Trophoblast cell (in vitro differentiated cells and primary cell): Measurements from ENCODE around the gene TRPV6.
A peak's percentile ranks its signal among the peaks of the same experiment; 100 is the strongest.

Source experiments
- DNase-seq, 2 donors: peaks; one replicate each; pipeline ENCODE4 v3.0.0-alpha.2; 2016
- H2AFZ ChIP-seq: 2 replicates; pipeline ENCODE4 v1.6.1; 2013; ENCODE audit warnings: low read length, moderate library complexity, mild to moderate bottlenecking; ENCODE audit not compliant: insufficient read depth, poor library complexity
- H2AK5ac ChIP-seq: 2 replicates; pipeline ENCODE4 v1.6.1; 2013; ENCODE audit warnings: mild to moderate bottlenecking, low read length
- H2BK120ac ChIP-seq: 2 replicates; pipeline ENCODE4 v1.6.1; 2013; ENCODE audit warnings: low read length, mild to moderate bottlenecking, moderate library complexity; ENCODE audit not compliant: insufficient read depth, poor library complexity
- H2BK12ac ChIP-seq: 2 replicates; pipeline ENCODE4 v1.6.1; 2013; ENCODE audit warnings: mild to moderate bottlenecking, low read length, moderate library complexity
- H2BK5ac ChIP-seq: 2 replicates; pipeline ENCODE4 v1.6.1; 2013; ENCODE audit warnings: low read length, low read depth, moderate library complexity, mild to moderate bottlenecking; ENCODE audit not compliant: poor library complexity
- H3K14ac ChIP-seq: 2 replicates; pipeline ENCODE4 v1.6.1; 2013; ENCODE audit warnings: mild to moderate bottlenecking, low read length
- H3K18ac ChIP-seq: 2 replicates; pipeline ENCODE4 v1.6.1; 2013; ENCODE audit warnings: mild to moderate bottlenecking, low read length
- H3K23ac ChIP-seq: 2 replicates; pipeline ENCODE4 v1.6.1; 2013; ENCODE audit warnings: low read length
- H3K27ac ChIP-seq: 2 replicates; pipeline ENCODE4 v1.5.1; 2013; ENCODE audit warnings: low read depth, mild to moderate bottlenecking, inconsistent platforms, low read length, moderate library complexity
- H3K27me3 ChIP-seq: 2 replicates; pipeline ENCODE4 v1.6.1; 2013; ENCODE audit warnings: inconsistent platforms, mild to moderate bottlenecking, low read length, moderate library complexity; ENCODE audit not compliant: insufficient read depth
- H3K36me3 ChIP-seq, 2 experiments: 1 replicate in 1 of 2; 2 replicates in 1 of 2; pipeline ENCODE4 v1.6.1; 2013; ENCODE audit warnings: low read length in 2 of 2, mild to moderate bottlenecking in 2 of 2, moderate library complexity in 1 of 2; ENCODE audit not compliant: insufficient read depth in 2 of 2, control insufficient read depth in 1 of 2
- H3K4ac ChIP-seq: 2 replicates; pipeline ENCODE4 v1.6.1; 2013; ENCODE audit warnings: low read depth, mild to moderate bottlenecking, low read length, moderate library complexity
- H3K4me1 ChIP-seq, 2 experiments: 1 replicate in 1 of 2; 2 replicates in 1 of 2; pipeline ENCODE4 v1.6.1; 2013; ENCODE audit warnings: low read length in 2 of 2, mild to moderate bottlenecking in 2 of 2, moderate library complexity in 1 of 2; ENCODE audit not compliant: insufficient read depth in 2 of 2, control insufficient read depth in 1 of 2
- H3K4me2 ChIP-seq: 2 replicates; pipeline ENCODE4 v1.6.1; 2013; ENCODE audit warnings: inconsistent platforms, mild to moderate bottlenecking, low read length, moderate library complexity
- H3K4me3 ChIP-seq: 2 replicates; pipeline ENCODE4 v1.5.1; 2013; ENCODE audit warnings: mild to moderate bottlenecking, low read depth, low read length, inconsistent platforms
- H3K79me1 ChIP-seq: one replicate; pipeline ENCODE4 v1.6.1; 2013; ENCODE audit warnings: low read length
- H3K79me2 ChIP-seq: 2 replicates; pipeline ENCODE4 v1.6.1; 2013; ENCODE audit warnings: low read length, mild to moderate bottlenecking; ENCODE audit not compliant: control insufficient read depth, insufficient read depth, poor library complexity
- H3K9ac ChIP-seq: 2 replicates; pipeline ENCODE4 v1.6.1; 2013; ENCODE audit warnings: mild to moderate bottlenecking, low read length
- H3K9me3 ChIP-seq: 2 replicates; pipeline ENCODE4 v1.6.1; 2013; ENCODE audit warnings: low read depth, mild to moderate bottlenecking, control low read depth, inconsistent platforms, low read length; ENCODE audit not compliant: insufficient read depth
- H4K12ac ChIP-seq: 2 replicates; pipeline ENCODE4 v1.6.1; 2013; ENCODE audit warnings: low read depth, mild to moderate bottlenecking, low read length, moderate library complexity
- H4K8ac ChIP-seq: 2 replicates; pipeline ENCODE4 v1.6.1; 2013; ENCODE audit warnings: low read depth, mild to moderate bottlenecking, low read length, moderate library complexity
- H4K91ac ChIP-seq: one replicate; pipeline ENCODE4 v1.6.1; 2013; ENCODE audit warnings: low read depth, mild to moderate bottlenecking, low read length, moderate library complexity
- WGBS: extraction: QIAGEN DNeasy Blood & Tissue Kit; methylation state at CpG from one replicate; pipeline ENCODE4 v1.1.7; 2013; ENCODE audit warnings: missing lambda C conversion rate; ENCODE audit not compliant: insufficient read length, insufficient coverage; ENCODE audit errors: extremely low coverage; 5-methylcytosine and 5-hydroxymethylcytosine counted together

The TRPV6 gene

DNA sequence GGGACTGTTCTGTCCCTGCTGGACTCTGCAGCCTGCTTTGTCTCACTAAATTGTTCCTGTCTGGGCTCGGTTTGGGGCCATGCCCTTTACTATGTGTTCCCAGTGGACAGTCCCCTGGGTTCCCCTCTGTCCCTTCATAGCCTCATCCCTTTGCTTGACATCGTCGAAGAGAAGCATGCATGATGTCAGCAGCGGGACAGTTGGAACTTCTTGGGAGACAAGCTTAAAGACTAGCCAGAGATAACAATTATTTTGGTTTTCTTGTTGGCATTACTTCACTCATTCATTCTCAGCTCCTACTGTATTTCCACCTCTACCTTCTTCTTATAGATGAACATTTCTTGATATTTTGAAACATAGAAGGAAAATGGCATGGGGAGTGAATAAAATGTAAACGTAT, 27.9 kb downstream of the TRPV6 start:
- no peak overlapping the region for H2AFZ ChIP-seq
- no peak overlapping the region for H3K9ac ChIP-seq
- no peak for DNase-seq
- no peak overlapping the region for H3K23ac ChIP-seq
- no peak overlapping the region for H2BK12ac ChIP-seq
- H4K12ac ChIP-seq = no peak overlapping the region
- H3K18ac ChIP-seq = no peak overlapping the region
- H3K4me1 ChIP-seq = peaks cover 4 to 23% of the 10 kb centered on the region in 2 experiments
- H3K27me3 ChIP-seq = no peaks in the 10 kb centered on the region
- H3K36me3 ChIP-seq = peaks cover 0 to 2% of the 10 kb centered on the region in 2 experiments
- H3K9me3 ChIP-seq = peaks cover 2% of the 10 kb centered on the region
- H3K4me2 ChIP-seq = no peak overlapping the region
- H3K79me1 ChIP-seq = peaks cover 10% of the 10 kb centered on the region
- no peak overlapping the region for H3K4me3 ChIP-seq
- H2BK120ac ChIP-seq = no peak overlapping the region
- H3K27ac ChIP-seq = peak overlapping the region; percentile 4
- WGBS = no CpG with 5 or more reads among the region's 5 CpGs
- H3K79me2 ChIP-seq = peaks cover 7% of the 10 kb centered on the region
- no peak overlapping the region for H2AK5ac ChIP-seq
- no peak overlapping the region for H4K91ac ChIP-seq
- no peak overlapping the region for H4K8ac ChIP-seq
- no peak overlapping the region for H3K14ac ChIP-seq
- H3K4ac ChIP-seq = no peak overlapping the region
- H2BK5ac ChIP-seq = no peak overlapping the region

DNA sequence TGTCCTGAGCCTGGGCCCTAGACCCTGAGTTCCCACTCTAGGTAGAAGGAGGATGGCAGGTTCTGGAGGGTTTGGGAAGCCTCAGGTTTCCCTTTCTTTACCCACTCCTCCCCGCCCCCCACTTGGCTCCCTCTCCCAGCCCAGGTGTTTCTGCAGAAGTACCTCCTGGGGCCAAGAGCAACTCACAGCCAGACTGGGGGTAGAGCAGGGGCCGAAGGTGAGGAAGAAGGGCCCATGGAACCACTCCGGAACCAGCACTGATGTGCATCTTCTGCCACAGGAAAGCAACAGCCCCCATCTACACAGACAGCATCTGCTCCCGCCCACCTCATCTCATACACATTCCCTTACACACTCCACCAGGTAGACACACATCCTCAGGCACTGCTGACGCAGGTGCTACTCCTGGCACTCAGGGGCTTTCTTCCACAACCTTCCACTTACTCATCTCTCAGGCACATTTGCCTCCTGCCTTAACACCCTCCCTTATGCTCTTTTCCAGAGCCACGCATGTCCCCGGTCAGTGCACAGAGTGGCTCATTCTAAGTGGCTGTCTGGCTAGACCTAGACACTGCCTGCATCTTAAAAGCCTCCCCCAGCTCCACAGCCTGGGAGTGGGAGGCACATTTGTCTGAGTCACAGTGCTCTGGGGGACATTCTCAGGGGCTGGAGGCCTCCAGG, 28.8 kb downstream of the TRPV6 start:
- no peak for DNase-seq
- no peak overlapping the region for H3K4me3 ChIP-seq
- H3K23ac ChIP-seq = no peak overlapping the region
- no peak overlapping the region for H4K12ac ChIP-seq
- H2BK5ac ChIP-seq = no peak overlapping the region
- H4K8ac ChIP-seq = no peak overlapping the region
- peaks cover 2% of the 10 kb centered on the region for H3K9me3 ChIP-seq
- no peak overlapping the region for H2AK5ac ChIP-seq
- H3K4ac ChIP-seq = no peak overlapping the region
- whole genome bisulfite sequencing = no CpG with 5 or more reads among the region's 7 CpGs
- H3K27ac ChIP-seq = no peak overlapping the region
- no peak overlapping the region for H2BK120ac ChIP-seq
- no peak overlapping the region for H3K14ac ChIP-seq
- no peak overlapping the region for H3K18ac ChIP-seq
- peaks cover 10% of the 10 kb centered on the region for H3K79me1 ChIP-seq
- peaks cover 4 to 23% of the 10 kb centered on the region in 2 experiments for H3K4me1 ChIP-seq
- H3K4me2 ChIP-seq = no peak overlapping the region
- H2AFZ ChIP-seq = no peak overlapping the region
- H3K27me3 ChIP-seq = no peaks in the 10 kb centered on the region
- no peak overlapping the region for H2BK12ac ChIP-seq
- no peak overlapping the region for H4K91ac ChIP-seq
- no peak overlapping the region for H3K9ac ChIP-seq
- no peaks in the 10 kb centered on the region for H3K36me3 ChIP-seq
- peaks cover 7% of the 10 kb centered on the region for H3K79me2 ChIP-seq

DNA sequence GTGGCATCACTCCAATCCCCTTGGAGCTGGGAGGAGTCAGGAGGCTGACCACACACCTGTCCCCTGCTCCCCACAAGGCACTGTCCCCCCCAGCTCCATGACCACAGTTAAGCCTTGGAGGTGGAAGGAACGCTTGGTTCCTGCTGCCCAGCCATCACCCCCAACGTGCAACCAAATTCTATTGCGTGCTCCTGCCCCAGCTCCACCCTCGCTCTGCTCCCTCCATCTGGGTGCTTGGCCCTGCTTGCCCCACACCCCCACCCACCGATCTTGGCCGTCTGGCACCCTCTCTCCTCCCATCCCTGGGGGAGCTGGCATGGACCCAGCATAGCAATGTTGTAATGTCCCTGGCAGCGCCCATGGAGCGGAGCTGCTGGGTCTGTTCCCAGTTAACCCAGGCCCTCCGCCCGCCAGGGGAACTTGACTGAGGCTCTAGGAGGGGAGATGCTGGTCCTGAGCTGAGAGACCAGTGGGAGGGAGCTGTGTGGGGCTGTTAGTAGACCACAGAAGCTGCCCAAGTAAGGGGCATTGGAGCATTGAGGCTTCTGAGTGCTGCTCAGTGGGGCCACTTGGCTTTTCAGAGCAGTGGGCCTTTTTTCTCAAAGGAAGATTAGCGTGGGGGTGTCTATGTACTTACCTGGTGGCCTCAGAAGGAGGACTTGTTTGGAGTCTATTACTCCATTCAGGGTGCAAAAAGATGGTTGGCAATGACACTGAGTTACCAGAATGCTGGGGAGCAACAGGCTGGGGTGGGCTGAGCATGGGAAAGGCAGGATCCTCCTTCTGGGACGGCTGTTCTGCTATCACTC, 29.6 kb downstream of the TRPV6 start:
- Histone ChIP-seq H2BK120ac (no peak overlapping the region), H3K9me3 (peaks cover 2% of the 10 kb centered on the region), H2AK5ac (no peak overlapping the region), H3K27me3 (no peaks in the 10 kb centered on the region), H4K8ac (no peak overlapping the region), H3K14ac (no peak overlapping the region), H4K12ac (no peak overlapping the region), H3K4me1 (peaks cover 4 to 23% of the 10 kb centered on the region in 2 experiments), H2AFZ (no peak overlapping the region), H3K79me1 (peaks cover 10% of the 10 kb centered on the region), H3K79me2 (peaks cover 7% of the 10 kb centered on the region), H3K36me3 (no peaks in the 10 kb centered on the region), H3K23ac (no peak overlapping the region), H3K27ac (no peak overlapping the region), H3K4me2 (peak overlapping the region; percentile 87), H2BK5ac (no peak overlapping the region), H2BK12ac (no peak overlapping the region), H3K9ac (no peak overlapping the region), H3K4ac (no peak overlapping the region), H3K18ac (no peak overlapping the region), H3K4me3 (peak overlapping the region; percentile 78), H4K91ac (no peak overlapping the region)
- no CpG with 5 or more reads among the region's 12 CpGs for WGBS
- DNase-seq = no peak

- no peak for DNase-seq
Measured at GRCh38 chr7:142855114-142855743, 30.3 kb downstream of the TRPV6 start.

More at GRCh38 chr7:142855114-142855743, 30.3 kb downstream of the TRPV6 start:
- H3K4ac ChIP-seq = peak overlapping the region; percentile 9
- no peaks in the 10 kb centered on the region for H3K27me3 ChIP-seq
- H3K27ac ChIP-seq = no peak overlapping the region
- H4K91ac ChIP-seq = peak overlapping the region; percentile 53
- no peak overlapping the region for H4K12ac ChIP-seq
- H4K8ac ChIP-seq = peak overlapping the region; percentile 16
- H3K79me1 ChIP-seq = peaks cover 10% of the 10 kb centered on the region
- H3K4me3 ChIP-seq = peak overlapping the region; percentile 78
- no peak overlapping the region for H2AK5ac ChIP-seq
- H3K23ac ChIP-seq = no peak overlapping the region
- peak overlapping the region; percentile 59 for H3K18ac ChIP-seq
- peak overlapping the region; percentile 87 for H3K4me2 ChIP-seq
- no peak overlapping the region for H2BK12ac ChIP-seq
- H3K14ac ChIP-seq = peak overlapping the region; percentile 23
- peaks cover 4 to 23% of the 10 kb centered on the region in 2 experiments for H3K4me1 ChIP-seq
- peaks cover 2% of the 10 kb centered on the region for H3K9me3 ChIP-seq
- peak overlapping the region; percentile 69 for H2BK120ac ChIP-seq
- H3K9ac ChIP-seq = peak overlapping the region; percentile 15
- no peaks in the 10 kb centered on the region for H3K36me3 ChIP-seq
- whole genome bisulfite sequencing = no CpG with 5 or more reads among the region's 43 CpGs
- H3K79me2 ChIP-seq = peaks cover 7% of the 10 kb centered on the region
- peak overlapping the region; percentile 53 for H2AFZ ChIP-seq
- no peak overlapping the region for H2BK5ac ChIP-seq
